ENCODE data around the gene NT5DC3. TPM values are rescaled to one million over a fixed set of nuclear protein-coding genes. Genes with fewer than 3 reads are reported as not detected.
A peak's percentile ranks its signal among the peaks of the same experiment; 100 is the strongest.

NT5DC3 gene
- total RNA-seq, 1 donor from 2014 or later: 6.6 TPM

GRCh38 chr12:103858953-103859601 is 18.0 kb upstream of the NT5DC3 start:
- Histone ChIP-seq H3K4me3 (ENCODE audit: low read depth, low read length) (no peak overlapping the region), H3K27me3 (ENCODE audit: control insufficient read depth, insufficient read depth, low read length) (no peaks in the 10 kb centered on the region), H3K36me3 (ENCODE audit: control insufficient read depth, insufficient read depth, low read length) (no peaks in the 10 kb centered on the region)
- DNase-seq (ENCODE audit: low read depth) (peak; percentile 99), FAIRE-seq (peak; percentile 98)
- TF ChIP-seq, protein P1, sequence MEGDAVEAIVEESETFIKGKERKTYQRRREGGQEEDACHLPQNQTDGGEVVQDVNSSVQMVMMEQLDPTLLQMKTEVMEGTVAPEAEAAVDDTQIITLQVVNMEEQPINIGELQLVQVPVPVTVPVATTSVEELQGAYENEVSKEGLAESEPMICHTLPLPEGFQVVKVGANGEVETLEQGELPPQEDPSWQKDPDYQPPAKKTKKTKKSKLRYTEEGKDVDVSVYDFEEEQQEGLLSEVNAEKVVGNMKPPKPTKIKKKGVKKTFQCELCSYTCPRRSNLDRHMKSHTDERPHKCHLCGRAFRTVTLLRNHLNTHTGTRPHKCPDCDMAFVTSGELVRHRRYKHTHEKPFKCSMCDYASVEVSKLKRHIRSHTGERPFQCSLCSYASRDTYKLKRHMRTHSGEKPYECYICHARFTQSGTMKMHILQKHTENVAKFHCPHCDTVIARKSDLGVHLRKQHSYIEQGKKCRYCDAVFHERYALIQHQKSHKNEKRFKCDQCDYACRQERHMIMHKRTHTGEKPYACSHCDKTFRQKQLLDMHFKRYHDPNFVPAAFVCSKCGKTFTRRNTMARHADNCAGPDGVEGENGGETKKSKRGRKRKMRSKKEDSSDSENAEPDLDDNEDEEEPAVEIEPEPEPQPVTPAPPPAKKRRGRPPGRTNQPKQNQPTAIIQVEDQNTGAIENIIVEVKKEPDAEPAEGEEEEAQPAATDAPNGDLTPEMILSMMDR (IDR thresholded peaks at IDR 0.05; ENCODE audit: insufficient read depth, low read length, severe bottlenecking): no peak

- no peaks in the 10 kb centered on the region for H3K27me3 ChIP-seq (ENCODE audit: control insufficient read depth, insufficient read depth, low read length)
- DNase-seq (ENCODE audit: low read depth) (no peak), FAIRE-seq (no peak)
- H3K4me3 ChIP-seq (ENCODE audit: low read depth, low read length): no peak overlapping the region
- TF ChIP-seq, protein P1 (IDR thresholded peaks at IDR 0.05; ENCODE audit: insufficient read depth, low read length, severe bottlenecking): no peak
- no peaks in the 10 kb centered on the region for H3K36me3 ChIP-seq (ENCODE audit: control insufficient read depth, insufficient read depth, low read length)
These were observed 17.3 kb upstream of the NT5DC3 start for GRCh38 chr12:103858335-103858734.

DNA sequence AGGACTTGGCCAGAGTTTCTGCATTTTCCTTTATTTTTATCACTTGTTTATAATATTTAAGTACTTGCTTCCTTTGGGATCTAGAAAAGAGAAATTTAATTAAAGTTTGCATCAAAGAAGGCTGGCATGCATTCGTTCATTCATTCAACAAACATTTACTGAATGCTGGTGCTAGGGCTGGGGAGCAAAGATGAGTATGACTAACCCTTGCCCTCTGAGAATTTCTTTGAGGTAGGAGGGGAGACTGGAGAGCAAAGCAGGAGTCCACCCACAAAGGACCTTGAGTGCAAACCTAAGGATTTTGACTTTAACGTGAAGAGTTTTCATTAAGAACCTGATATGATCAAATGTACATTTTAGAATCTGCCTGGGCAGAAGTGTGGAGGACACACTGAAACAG is 16.1 kb upstream of the NT5DC3 start:
- TF ChIP-seq, protein P1 (IDR thresholded peaks at IDR 0.05; ENCODE audit: insufficient read depth, low read length, severe bottlenecking): no peak
- DNase-seq (ENCODE audit: low read depth) (no peak), FAIRE-seq (no peak)
- H3K27me3 ChIP-seq (ENCODE audit: control insufficient read depth, insufficient read depth, low read length): no peaks in the 10 kb centered on the region
- H3K4me3 ChIP-seq (ENCODE audit: low read depth, low read length): no peak overlapping the region
- no peaks in the 10 kb centered on the region for H3K36me3 ChIP-seq (ENCODE audit: control insufficient read depth, insufficient read depth, low read length)

DNA sequence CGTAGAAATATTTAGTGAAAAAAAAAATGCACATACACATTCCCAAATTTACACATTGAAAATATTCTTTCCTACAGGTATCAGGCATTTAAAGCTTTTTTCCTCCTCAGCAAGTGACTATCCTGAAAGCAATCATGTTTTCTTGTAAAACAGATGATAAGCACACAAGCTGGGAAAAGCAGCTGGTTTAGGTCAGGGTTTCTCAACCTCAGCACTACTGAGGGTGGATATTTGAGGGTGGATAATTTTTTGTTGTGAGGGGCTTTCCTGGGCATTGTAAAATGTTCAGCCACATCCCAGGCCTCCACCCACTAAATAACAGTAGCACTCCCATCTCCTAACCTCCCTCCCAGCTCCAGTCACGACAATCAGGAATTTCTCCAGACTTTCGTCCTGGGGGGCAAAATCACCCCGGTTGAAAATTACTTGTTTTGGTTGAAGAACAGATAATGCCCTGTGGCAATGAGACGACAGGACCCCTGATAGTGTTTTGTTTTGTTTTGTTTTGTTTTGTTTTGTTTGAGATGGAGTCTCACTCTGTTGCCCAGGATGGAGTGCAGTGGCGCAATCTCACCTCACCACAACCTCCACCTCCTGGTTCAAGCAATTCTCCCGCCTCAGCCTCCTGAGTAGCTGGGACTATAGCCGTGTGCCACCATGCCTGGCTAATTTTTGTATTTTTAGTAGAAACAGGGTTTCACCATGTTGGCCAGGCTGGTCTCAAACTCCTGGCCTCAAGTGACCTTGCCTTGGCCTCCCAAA is 15.0 kb upstream of the NT5DC3 start:
- no peaks in the 10 kb centered on the region for H3K27me3 ChIP-seq (ENCODE audit: control insufficient read depth, insufficient read depth, low read length)
- DNase-seq (ENCODE audit: low read depth) (no peak), FAIRE-seq (no peak)
- TF ChIP-seq, protein P1 (IDR thresholded peaks at IDR 0.05; ENCODE audit: insufficient read depth, low read length, severe bottlenecking): no peak
- H3K36me3 ChIP-seq (ENCODE audit: control insufficient read depth, insufficient read depth, low read length): no peaks in the 10 kb centered on the region
- H3K4me3 ChIP-seq (ENCODE audit: low read depth, low read length): no peak overlapping the region

- H3K4me3 ChIP-seq (ENCODE audit: low read depth, low read length): no peak overlapping the region
- H3K27me3 ChIP-seq (ENCODE audit: control insufficient read depth, insufficient read depth, low read length): no peaks in the 10 kb centered on the region
- no peaks in the 10 kb centered on the region for H3K36me3 ChIP-seq (ENCODE audit: control insufficient read depth, insufficient read depth, low read length)
- TF ChIP-seq, protein P1 (IDR thresholded peaks at IDR 0.05; ENCODE audit: insufficient read depth, low read length, severe bottlenecking): no peak
- FAIRE-seq (no peak), DNase-seq (ENCODE audit: low read depth) (no peak)
These were observed 14.1 kb upstream of the NT5DC3 start for GRCh38 chr12:103855036-103855712.
